Measurements from ENCODE around the gene FGD2. TPM values are rescaled to one million over a fixed set of nuclear protein-coding genes. Genes with fewer than 3 reads are reported as not detected.

The FGD2 gene
- total and polyA plus RNA-seq, 2 donors (not counting 3 experiments of a cell fraction or from before 2014, with no cell fraction given): not detected

GRCh38 chr6:36999061-36999750 lies 6.2 kb upstream of the FGD2 start:
- no peak overlapping the region for H2AFZ ChIP-seq (ENCODE audit: low read depth, low read length)
- H3K27me3 ChIP-seq (ENCODE audit: control insufficient read depth in 2 of 2, insufficient read depth in 2 of 2, low read length in 2 of 2): peaks cover 0 to 11% of the 10 kb centered on the region in 2 experiments
- no peaks in the 10 kb centered on the region for H3K79me2 ChIP-seq (ENCODE audit: control insufficient read depth, insufficient read depth, low read length)
- no peaks in the 10 kb centered on the region for H3K9me1 ChIP-seq (replicated peaks; ENCODE audit: control insufficient read depth, extremely low read depth, insufficient read depth, low read length)
- no peak overlapping the region for H3K4me3 ChIP-seq (replicated peaks in 1 of 3; ENCODE audit: insufficient read depth in 1 of 3, low read depth in 1 of 3, low read length in 3 of 3)
- no peak overlapping the region for H3K27ac ChIP-seq (ENCODE audit: insufficient read depth, low read depth, low read length)
- no TSS peak for BruUV-seq (replicated peaks)
- CTCF ChIA-PET: no interaction called here
- no peak overlapping the region for H3K9ac ChIP-seq (replicated peaks; ENCODE audit: extremely low read depth, insufficient read depth, low read length)
- DNase-seq (ENCODE audit: low read depth, low spot score) (no peak), FAIRE-seq (no peak)
- POLR2A ChIA-PET: no interaction called here
- no peaks in the 10 kb centered on the region for H3K9me3 ChIP-seq (replicated peaks; ENCODE audit: control insufficient read depth, insufficient read depth, low read length)
- intact Hi-C loops (cut with micrococcal nuclease): no loop called here
- H3K4me2 ChIP-seq (ENCODE audit: insufficient read depth, low read length): no peak overlapping the region
- H3K36me3 ChIP-seq (ENCODE audit: control insufficient read depth in 2 of 2, extremely low read depth in 1 of 2, insufficient read depth in 2 of 2, low read length in 2 of 2): no peaks in the 10 kb centered on the region
- dilution Hi-C loops (cut with MboI; ENCODE audit: extremely low pct_ligation_motif_present, low sequenced_read_pairs): no loop called here
- no peaks in the 10 kb centered on the region for H4K20me1 ChIP-seq (replicated peaks; ENCODE audit: control insufficient read depth, extremely low read depth, insufficient read depth, low read length)
- no peaks in the 10 kb centered on the region for H3K4me1 ChIP-seq (ENCODE audit: control insufficient read depth, extremely low read depth, insufficient read depth, low read length)
- TF ChIP-seq MAX (IDR thresholded peaks at IDR 0.05; ENCODE audit: insufficient read depth, insufficient read length) (no peak), POLR2AphosphoS5 (IDR thresholded peaks at IDR 0.05; ENCODE audit: insufficient read depth, low read depth, low read length) (no peak), JUN (IDR thresholded peaks at IDR 0.05; ENCODE audit: borderline replicate concordance, insufficient read depth, insufficient read length, low read depth) (no peak), EZH2 (IDR thresholded peaks at IDR 0.05; ENCODE audit: borderline replicate concordance, low read depth, low read length, severe bottlenecking) (no peak), POLR2A (IDR thresholded peaks at IDR 0.05; ENCODE audit: low read depth, low read length) (no peak)

- no peaks in the 10 kb centered on the region for H3K4me1 ChIP-seq (ENCODE audit: control insufficient read depth, extremely low read depth, insufficient read depth, low read length)
- H4K20me1 ChIP-seq (replicated peaks; ENCODE audit: control insufficient read depth, extremely low read depth, insufficient read depth, low read length): no peaks in the 10 kb centered on the region
- no peak overlapping the region for H2AFZ ChIP-seq (ENCODE audit: low read depth, low read length)
- POLR2A ChIA-PET: no interaction called here
- no TSS peak for BruUV-seq (replicated peaks)
- peaks cover 0 to 11% of the 10 kb centered on the region in 2 experiments for H3K27me3 ChIP-seq (ENCODE audit: control insufficient read depth in 2 of 2, insufficient read depth in 2 of 2, low read length in 2 of 2)
- no peak overlapping the region for H3K9ac ChIP-seq (replicated peaks; ENCODE audit: extremely low read depth, insufficient read depth, low read length)
- no peak for DNase-seq (ENCODE audit: low read depth, low spot score)
- no peaks in the 10 kb centered on the region for H3K36me3 ChIP-seq (ENCODE audit: control insufficient read depth in 2 of 2, extremely low read depth in 1 of 2, insufficient read depth in 2 of 2, low read length in 2 of 2)
- no peak for FAIRE-seq
- CTCF ChIA-PET: interaction anchor here (0.6 kb wide), 1 partner anchor 307 kb away, joined by 5 read pairs; no protein-coding TSS in a partner anchor
- TF ChIP-seq JUN (IDR thresholded peaks at IDR 0.05; ENCODE audit: borderline replicate concordance, insufficient read depth, insufficient read length, low read depth) (no peak), EZH2 (IDR thresholded peaks at IDR 0.05; ENCODE audit: borderline replicate concordance, low read depth, low read length, severe bottlenecking) (no peak), MYC (IDR thresholded peaks at IDR 0.05; ENCODE audit: low read depth, low read length) (no peak), FOS (IDR thresholded peaks at IDR 0.05; ENCODE audit: borderline replicate concordance, insufficient read depth, low read length) (no peak), MAX (IDR thresholded peaks at IDR 0.05; ENCODE audit: insufficient read depth, insufficient read length) (no peak), POLR2A (IDR thresholded peaks at IDR 0.05; ENCODE audit: low read depth, low read length) (no peak), POLR2AphosphoS5 (IDR thresholded peaks at IDR 0.05; ENCODE audit: insufficient read depth, low read depth, low read length) (no peak), CTCF (IDR thresholded peaks at IDR 0.05; ENCODE audit: extremely low read depth in 1 of 2, insufficient read depth in 1 of 2, low read depth in 1 of 2, low read length in 2 of 2) (no peak), GATA2 (IDR thresholded peaks at IDR 0.05; ENCODE audit: insufficient read depth, insufficient read length, low read depth, low read length) (no peak)
- H3K4me2 ChIP-seq (ENCODE audit: insufficient read depth, low read length): no peak overlapping the region
- dilution Hi-C loops (cut with MboI; ENCODE audit: extremely low pct_ligation_motif_present, low sequenced_read_pairs) (no loop called here), intact Hi-C loops (cut with micrococcal nuclease) (no loop called here)
- no peaks in the 10 kb centered on the region for H3K79me2 ChIP-seq (ENCODE audit: control insufficient read depth, insufficient read depth, low read length)
- H3K27ac ChIP-seq (ENCODE audit: insufficient read depth, low read depth, low read length): no peak overlapping the region
- H3K4me3 ChIP-seq (replicated peaks in 1 of 3; ENCODE audit: insufficient read depth in 1 of 3, low read depth in 1 of 3, low read length in 3 of 3): no peak overlapping the region
- H3K9me3 ChIP-seq (replicated peaks; ENCODE audit: control insufficient read depth, insufficient read depth, low read length): no peaks in the 10 kb centered on the region
- H3K9me1 ChIP-seq (replicated peaks; ENCODE audit: control insufficient read depth, extremely low read depth, insufficient read depth, low read length): no peaks in the 10 kb centered on the region
These were observed 5.7 kb upstream of the FGD2 start for GRCh38 chr6:36999751-37000125.

Data from endothelial cell of umbilical vein (primary cell).